ENCODE measurements around the gene PPP6R3.

Gene PPP6R3

GRCh38 chr11:68574308-68574707, 113.8 kb downstream of the PPP6R3 start:
- Mint-ChIP-seq H3K4me1 (peaks cover 13% of the 10 kb centered on the region), H3K27ac (no peak overlapping the region), H3K36me3 (peaks cover 54% of the 10 kb centered on the region), H3K9me3 (no peaks in the 10 kb centered on the region), H3K4me3 (no peak overlapping the region), H3K27me3 (no peaks in the 10 kb centered on the region)
- CTCF ChIA-PET = interaction anchor here (2.1 kb wide), 1 partner anchor 10 kb away, joined by 11 read pairs; no protein-coding TSS in a partner anchor
- DNase-seq = no peak

GRCh38 chr11:68575025-68575665, 114.6 kb downstream of the PPP6R3 start:
- Mint-ChIP-seq H3K4me1 (peaks cover 5% of the 10 kb centered on the region), H3K27me3 (no peaks in the 10 kb centered on the region), H3K36me3 (peaks cover 60% of the 10 kb centered on the region), H3K4me3 (no peak overlapping the region), H3K9me3 (no peaks in the 10 kb centered on the region), H3K27ac (no peak overlapping the region)
- CTCF ChIA-PET = interaction anchor here (2.1 kb wide), 1 partner anchor 9 kb away, joined by 11 read pairs; no protein-coding TSS in a partner anchor
- DNase-seq = no peak

- Mint-ChIP-seq H3K4me3 (no peak overlapping the region), H3K36me3 (peaks cover 70% of the 10 kb centered on the region), H3K4me1 (peaks cover 2% of the 10 kb centered on the region), H3K9me3 (no peaks in the 10 kb centered on the region), H3K27me3 (no peaks in the 10 kb centered on the region), H3K27ac (no peak overlapping the region)
- CTCF ChIA-PET = no interaction called here
- no peak for DNase-seq
These were observed 118.9 kb downstream of the PPP6R3 start for GRCh38 chr11:68579455-68579854.

- Mint-ChIP-seq H3K4me3 (no peak overlapping the region), H3K27ac (peak overlapping the region; percentile 8), H3K27me3 (no peaks in the 10 kb centered on the region), H3K9me3 (no peaks in the 10 kb centered on the region), H3K36me3 (peaks cover 66% of the 10 kb centered on the region), H3K4me1 (peaks cover 2% of the 10 kb centered on the region)
- CTCF ChIA-PET = interaction anchor here (1.5 kb wide), 1 partner anchor 11 kb away, joined by 3 read pairs; no protein-coding TSS in a partner anchor
- DNase-seq = no peak
These were observed 120.9 kb downstream of the PPP6R3 start for GRCh38 chr11:68581439-68581838.

GRCh38 chr11:68581901-68582300, 121.3 kb downstream of the PPP6R3 start:
- Mint-ChIP-seq H3K27ac (peak overlapping the region; percentile 8), H3K4me3 (no peak overlapping the region), H3K9me3 (no peaks in the 10 kb centered on the region)

GRCh38 chr11:68582416-68583040, 122.0 kb downstream of the PPP6R3 start:
- Mint-ChIP-seq H3K27me3 (no peaks in the 10 kb centered on the region), H3K4me1 (peaks cover 2% of the 10 kb centered on the region), H3K36me3 (peaks cover 62% of the 10 kb centered on the region), H3K4me3 (no peak overlapping the region), H3K27ac (no peak overlapping the region), H3K9me3 (no peaks in the 10 kb centered on the region)
- CTCF ChIA-PET = interaction anchor here (1.5 to 2.5 kb wide), 2 partner anchors 10 to 12 kb away, joined by 3 to 7 read pairs; no protein-coding TSS in a partner anchor
- no peak for DNase-seq

More at GRCh38 chr11:68581901-68582300, 121.3 kb downstream of the PPP6R3 start:
- Mint-ChIP-seq H3K36me3 (peaks cover 63% of the 10 kb centered on the region), H3K4me1 (peaks cover 2% of the 10 kb centered on the region), H3K27me3 (no peaks in the 10 kb centered on the region)
- no peak for DNase-seq
- CTCF ChIA-PET = interaction anchor here (1.5 kb wide), 1 partner anchor 11 kb away, joined by 3 read pairs; no protein-coding TSS in a partner anchor

GRCh38 chr11:68583041-68583446, 122.5 kb downstream of the PPP6R3 start:
- H3K27me3 Mint-ChIP-seq = no peaks in the 10 kb centered on the region
- peaks cover 2% of the 10 kb centered on the region for H3K4me1 Mint-ChIP-seq
- peaks cover 62% of the 10 kb centered on the region for H3K36me3 Mint-ChIP-seq
- no peaks in the 10 kb centered on the region for H3K9me3 Mint-ChIP-seq
- CTCF ChIA-PET = interaction anchor here (1.0 to 2.5 kb wide), 6 partner anchors 11 to 507 kb away, joined by 3 to 8 read pairs (median 4); no protein-coding TSS in a partner anchor
- H3K4me3 Mint-ChIP-seq = no peak overlapping the region
- no peak overlapping the region for H3K27ac Mint-ChIP-seq
- no peak for DNase-seq

GRCh38 chr11:68584097-68584496, 123.5 kb downstream of the PPP6R3 start:
- H3K27me3 Mint-ChIP-seq = no peaks in the 10 kb centered on the region
- peaks cover 2% of the 10 kb centered on the region for H3K4me1 Mint-ChIP-seq
- CTCF ChIA-PET = interaction anchor here (0.7 to 2.7 kb wide), 18 partner anchors 9 to 506 kb away, joined by 3 to 11 read pairs (median 3); no protein-coding TSS in a partner anchor
- no peaks in the 10 kb centered on the region for H3K9me3 Mint-ChIP-seq
- peaks cover 55% of the 10 kb centered on the region for H3K36me3 Mint-ChIP-seq
- H3K4me3 Mint-ChIP-seq = no peak overlapping the region
- DNase-seq = peak; percentile 70
- no peak overlapping the region for H3K27ac Mint-ChIP-seq

- H3K27ac Mint-ChIP-seq = no peak overlapping the region
- no peak overlapping the region for H3K4me3 Mint-ChIP-seq
- CTCF ChIA-PET = interaction anchor here (1.0 to 2.7 kb wide), 7 partner anchors 10 to 328 kb away, joined by 3 to 11 read pairs (median 3); no protein-coding TSS in a partner anchor
- H3K4me1 Mint-ChIP-seq = peaks cover 2% of the 10 kb centered on the region
- DNase-seq = no peak
- no peaks in the 10 kb centered on the region for H3K27me3 Mint-ChIP-seq
- H3K36me3 Mint-ChIP-seq = peaks cover 54% of the 10 kb centered on the region
- H3K9me3 Mint-ChIP-seq = no peaks in the 10 kb centered on the region
These were observed 124.5 kb downstream of the PPP6R3 start for GRCh38 chr11:68584991-68585524.

GRCh38 chr11:68589547-68590216, 129.1 kb downstream of the PPP6R3 start:
- H3K27ac Mint-ChIP-seq = no peak overlapping the region
- no peak for DNase-seq
- no peaks in the 10 kb centered on the region for H3K27me3 Mint-ChIP-seq
- no peaks in the 10 kb centered on the region for H3K9me3 Mint-ChIP-seq
- peaks cover 55% of the 10 kb centered on the region for H3K36me3 Mint-ChIP-seq
- H3K4me3 Mint-ChIP-seq = no peak overlapping the region
- CTCF ChIA-PET = no interaction called here
- no peaks in the 10 kb centered on the region for H3K4me1 Mint-ChIP-seq

- H3K27me3 Mint-ChIP-seq = no peaks in the 10 kb centered on the region
- H3K27ac Mint-ChIP-seq = no peak overlapping the region
- no peak for DNase-seq
- H3K36me3 Mint-ChIP-seq = peaks cover 65% of the 10 kb centered on the region
- H3K4me3 Mint-ChIP-seq = no peak overlapping the region
- no peaks in the 10 kb centered on the region for H3K4me1 Mint-ChIP-seq
- CTCF ChIA-PET = no interaction called here
- no peaks in the 10 kb centered on the region for H3K9me3 Mint-ChIP-seq
These were observed 131.2 kb downstream of the PPP6R3 start for GRCh38 chr11:68591719-68592118.

GRCh38 chr11:68593441-68593840, 132.9 kb downstream of the PPP6R3 start:
- Mint-ChIP-seq H3K36me3 (peaks cover 71% of the 10 kb centered on the region), H3K4me1 (no peaks in the 10 kb centered on the region), H3K9me3 (no peaks in the 10 kb centered on the region), H3K27ac (no peak overlapping the region), H3K4me3 (no peak overlapping the region), H3K27me3 (no peaks in the 10 kb centered on the region)
- DNase-seq = no peak
- CTCF ChIA-PET = no interaction called here

- peaks cover 78% of the 10 kb centered on the region for H3K36me3 Mint-ChIP-seq
- no peak overlapping the region for H3K4me3 Mint-ChIP-seq
- H3K27ac Mint-ChIP-seq = no peak overlapping the region
- H3K9me3 Mint-ChIP-seq = no peaks in the 10 kb centered on the region
- CTCF ChIA-PET = no interaction called here
- DNase-seq = no peak
- no peaks in the 10 kb centered on the region for H3K27me3 Mint-ChIP-seq
- H3K4me1 Mint-ChIP-seq = no peaks in the 10 kb centered on the region
These were observed 133.6 kb downstream of the PPP6R3 start for GRCh38 chr11:68594123-68594522.

- Mint-ChIP-seq H3K4me1 (no peaks in the 10 kb centered on the region), H3K9me3 (no peaks in the 10 kb centered on the region), H3K4me3 (no peak overlapping the region), H3K36me3 (peaks cover 79% of the 10 kb centered on the region), H3K27me3 (no peaks in the 10 kb centered on the region), H3K27ac (peak overlapping the region; percentile 53)
- no peak for DNase-seq
- CTCF ChIA-PET = no interaction called here
These were observed 135.7 kb downstream of the PPP6R3 start for GRCh38 chr11:68596231-68596630.
